ENCODE measurements around the gene RIMKLA. TPM values are rescaled to one million over a fixed set of nuclear protein-coding genes. Genes with fewer than 3 reads are reported as not detected.

The RIMKLA gene
- total and polyA plus RNA-seq, 2 donors (not counting 3 experiments of a cell fraction or from before 2014, with no cell fraction given), result 0.01 TPM; not detected in 1

DNA sequence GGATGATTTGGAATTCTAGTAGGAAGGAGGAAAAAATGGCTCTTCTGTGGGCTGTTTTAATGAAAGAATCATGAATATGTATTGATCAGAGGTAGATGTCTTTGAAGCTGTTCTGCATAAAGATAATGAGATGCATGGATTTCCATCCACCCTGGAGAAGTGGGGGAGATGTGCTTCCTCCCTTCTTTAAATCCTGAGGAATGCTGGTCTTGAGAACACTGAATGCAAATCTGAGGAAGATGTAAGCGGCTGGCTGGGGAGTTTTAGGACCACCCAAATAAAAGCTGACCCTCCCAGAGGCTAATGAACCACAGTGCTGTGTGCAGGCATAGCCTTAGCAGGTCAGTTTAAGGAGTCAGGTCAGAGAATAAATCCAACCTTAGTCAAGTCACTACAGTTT, 37.9 kb downstream of the RIMKLA start:
- ChIA-PET CTCF (no interaction called here), POLR2A (no interaction called here)
- H3K4me1 ChIP-seq (ENCODE audit: control insufficient read depth, extremely low read depth, insufficient read depth, low read length), result peaks cover 2% of the 10 kb centered on the region
- intact Hi-C loops (cut with micrococcal nuclease) (no loop called here), dilution Hi-C loops (cut with MboI; ENCODE audit: extremely low pct_ligation_motif_present, low sequenced_read_pairs) (no loop called here)
- TF ChIP-seq GATA2 (IDR thresholded peaks at IDR 0.05; ENCODE audit: insufficient read depth, insufficient read length, low read depth, low read length) (no peak), POLR2A (IDR thresholded peaks at IDR 0.05; ENCODE audit: low read depth, low read length) (no peak), FOS (IDR thresholded peaks at IDR 0.05; ENCODE audit: borderline replicate concordance, insufficient read depth, low read length) (no peak), JUN (IDR thresholded peaks at IDR 0.05; ENCODE audit: borderline replicate concordance, insufficient read depth, insufficient read length, low read depth) (no peak), EZH2 (IDR thresholded peaks at IDR 0.05; ENCODE audit: borderline replicate concordance, low read depth, low read length, severe bottlenecking) (no peak), MYC (IDR thresholded peaks at IDR 0.05; ENCODE audit: low read depth, low read length) (no peak), POLR2AphosphoS5 (IDR thresholded peaks at IDR 0.05; ENCODE audit: insufficient read depth, low read depth, low read length) (no peak)
- TF ChIP-seq, protein P1, sequence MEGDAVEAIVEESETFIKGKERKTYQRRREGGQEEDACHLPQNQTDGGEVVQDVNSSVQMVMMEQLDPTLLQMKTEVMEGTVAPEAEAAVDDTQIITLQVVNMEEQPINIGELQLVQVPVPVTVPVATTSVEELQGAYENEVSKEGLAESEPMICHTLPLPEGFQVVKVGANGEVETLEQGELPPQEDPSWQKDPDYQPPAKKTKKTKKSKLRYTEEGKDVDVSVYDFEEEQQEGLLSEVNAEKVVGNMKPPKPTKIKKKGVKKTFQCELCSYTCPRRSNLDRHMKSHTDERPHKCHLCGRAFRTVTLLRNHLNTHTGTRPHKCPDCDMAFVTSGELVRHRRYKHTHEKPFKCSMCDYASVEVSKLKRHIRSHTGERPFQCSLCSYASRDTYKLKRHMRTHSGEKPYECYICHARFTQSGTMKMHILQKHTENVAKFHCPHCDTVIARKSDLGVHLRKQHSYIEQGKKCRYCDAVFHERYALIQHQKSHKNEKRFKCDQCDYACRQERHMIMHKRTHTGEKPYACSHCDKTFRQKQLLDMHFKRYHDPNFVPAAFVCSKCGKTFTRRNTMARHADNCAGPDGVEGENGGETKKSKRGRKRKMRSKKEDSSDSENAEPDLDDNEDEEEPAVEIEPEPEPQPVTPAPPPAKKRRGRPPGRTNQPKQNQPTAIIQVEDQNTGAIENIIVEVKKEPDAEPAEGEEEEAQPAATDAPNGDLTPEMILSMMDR (IDR thresholded peaks at IDR 0.05; ENCODE audit: extremely low read depth in 1 of 2, insufficient read depth in 1 of 2, low read depth in 1 of 2, low read length in 2 of 2), result no peak
- TF ChIP-seq, protein P2, sequence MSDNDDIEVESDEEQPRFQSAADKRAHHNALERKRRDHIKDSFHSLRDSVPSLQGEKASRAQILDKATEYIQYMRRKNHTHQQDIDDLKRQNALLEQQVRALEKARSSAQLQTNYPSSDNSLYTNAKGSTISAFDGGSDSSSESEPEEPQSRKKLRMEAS (IDR thresholded peaks at IDR 0.05; ENCODE audit: insufficient read depth, insufficient read length), result no peak
- H3K27me3 ChIP-seq (ENCODE audit: control insufficient read depth in 2 of 2, insufficient read depth in 2 of 2, low read length in 2 of 2), result peaks cover 10 to 13% of the 10 kb centered on the region in 2 experiments
- no peak overlapping the region for H3K4me2 ChIP-seq (ENCODE audit: insufficient read depth, low read length)
- no peaks in the 10 kb centered on the region for H3K9me1 ChIP-seq (replicated peaks; ENCODE audit: control insufficient read depth, extremely low read depth, insufficient read depth, low read length)
- H3K79me2 ChIP-seq (ENCODE audit: control insufficient read depth, insufficient read depth, low read length), result no peaks in the 10 kb centered on the region
- H3K36me3 ChIP-seq (ENCODE audit: control insufficient read depth in 2 of 2, extremely low read depth in 1 of 2, insufficient read depth in 2 of 2, low read length in 2 of 2), result no peaks in the 10 kb centered on the region
- H3K4me3 ChIP-seq (replicated peaks in 1 of 3; ENCODE audit: insufficient read depth in 1 of 3, low read depth in 1 of 3, low read length in 3 of 3), result no peak overlapping the region
- FAIRE-seq, result no peak
- H2AFZ ChIP-seq (ENCODE audit: low read depth, low read length), result no peak overlapping the region
- BruUV-seq (replicated peaks), result no TSS peak
- H4K20me1 ChIP-seq (replicated peaks; ENCODE audit: control insufficient read depth, extremely low read depth, insufficient read depth, low read length), result no peaks in the 10 kb centered on the region
- no peaks in the 10 kb centered on the region for H3K9me3 ChIP-seq (replicated peaks; ENCODE audit: control insufficient read depth, insufficient read depth, low read length)
- no peak overlapping the region for H3K27ac ChIP-seq (ENCODE audit: insufficient read depth, low read depth, low read length)
- H3K9ac ChIP-seq (replicated peaks; ENCODE audit: extremely low read depth, insufficient read depth, low read length), result no peak overlapping the region
- no peak for DNase-seq (ENCODE audit: low read depth, low spot score)
